ENCODE results near the gene TSPAN4.
A peak's percentile ranks its signal among the peaks of the same experiment; 100 is the strongest.

The TSPAN4 gene

GRCh38 chr11:797296-798092 lies 45.2 kb upstream of the TSPAN4 start (continued):
- TF ChIP-seq ZNF157 (tag by site-specific recombination; IDR thresholded peaks at IDR 0.05) (no peak), ZNF518A (tag by site-specific recombination; conservative IDR thresholded peaks at IDR 0.05; ENCODE audit: low read depth) (no peak), ZNF785 (tag by site-specific recombination; IDR thresholded peaks at IDR 0.05) (no peak), TRIM28 (IDR thresholded peaks at IDR 0.05; ENCODE audit: borderline replicate concordance, low read length) (0 out of 2 replicates have a peak, but pooled peaks have one; percentile 38), ELK4 (IDR thresholded peaks at IDR 0.05; ENCODE audit: borderline replicate concordance, low read depth, low read length) (no peak), ZNF585B (tag by site-specific recombination; IDR thresholded peaks at IDR 0.05) (no peak), ZNF146 (tag by site-specific recombination; IDR thresholded peaks at IDR 0.05) (no peak), ZFP41 (tag by site-specific recombination; IDR thresholded peaks at IDR 0.05; ENCODE audit: borderline replicate concordance) (no peak), KLF16 (tag by site-specific recombination; IDR thresholded peaks at IDR 0.05) (0 out of 2 replicates have a peak, but pooled peaks have one; percentile 25), SCRT1 (tag by site-specific recombination; IDR thresholded peaks at IDR 0.05; ENCODE audit: borderline replicate concordance) (no peak), ZNF560 (tag by site-specific recombination; IDR thresholded peaks at IDR 0.05; ENCODE audit: borderline replicate concordance) (no peak), ZNF473 (tag by site-specific recombination; IDR thresholded peaks at IDR 0.05) (no peak), ZBTB49 (tag by site-specific recombination; IDR thresholded peaks at IDR 0.05; ENCODE audit: low read depth) (no peak), ZNF214 (tag by site-specific recombination; IDR thresholded peaks at IDR 0.05; ENCODE audit: borderline replicate concordance) (no peak), ZNF707 (tag by site-specific recombination; IDR thresholded peaks at IDR 0.05) (no peak), ZNF341 (tag by site-specific recombination; IDR thresholded peaks at IDR 0.05; ENCODE audit: low read depth) (peak; percentile 95), ZNF114 (tag by site-specific recombination; IDR thresholded peaks at IDR 0.05) (no peak), PRDM2 (tag by site-specific recombination; IDR thresholded peaks at IDR 0.05; ENCODE audit: borderline replicate concordance) (no peak), GLIS1 (tag by site-specific recombination; IDR thresholded peaks at IDR 0.05) (peak; percentile 99), ZNF704 (tag by site-specific recombination; IDR thresholded peaks at IDR 0.05) (no peak), ZNF175 (tag by site-specific recombination; IDR thresholded peaks at IDR 0.05) (no peak)

All from HEK293 (cell line).